NCI-H1417 treated with DMSO at 0.1 percent for 48 hours (cell line): ENCODE results near the gene EPG5.
"Not testable (repeated sequence)": the region's sequence is repeated elsewhere in the genome, so short reads cannot be mapped to it uniquely, and the experiment has no call there.

Experiments used
- DNase-seq: peaks from one replicate; lab custom pipeline; 2025; lab: John Stamatoyannopoulos, UW

EPG5 gene

DNA sequence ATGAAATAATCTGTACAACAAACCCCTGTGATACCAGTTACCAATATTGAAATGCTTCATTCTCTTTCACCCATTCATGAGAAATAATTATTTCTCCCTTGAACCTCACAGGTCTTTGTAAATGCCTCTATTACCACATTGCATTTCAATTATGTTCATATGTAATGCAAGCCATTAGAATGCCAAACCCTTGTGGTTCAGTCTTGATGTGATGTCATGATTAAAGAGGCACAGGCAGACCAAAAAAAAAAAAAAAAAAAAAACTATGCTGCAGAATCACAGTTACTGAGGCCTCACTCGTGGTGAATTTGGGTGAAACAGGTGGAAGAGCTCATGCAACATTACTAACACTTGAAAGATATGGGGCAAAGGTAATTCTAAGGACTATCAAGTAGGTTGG is 9.4 kb upstream of the EPG5 start:
- DNase-seq, result no peak

DNA sequence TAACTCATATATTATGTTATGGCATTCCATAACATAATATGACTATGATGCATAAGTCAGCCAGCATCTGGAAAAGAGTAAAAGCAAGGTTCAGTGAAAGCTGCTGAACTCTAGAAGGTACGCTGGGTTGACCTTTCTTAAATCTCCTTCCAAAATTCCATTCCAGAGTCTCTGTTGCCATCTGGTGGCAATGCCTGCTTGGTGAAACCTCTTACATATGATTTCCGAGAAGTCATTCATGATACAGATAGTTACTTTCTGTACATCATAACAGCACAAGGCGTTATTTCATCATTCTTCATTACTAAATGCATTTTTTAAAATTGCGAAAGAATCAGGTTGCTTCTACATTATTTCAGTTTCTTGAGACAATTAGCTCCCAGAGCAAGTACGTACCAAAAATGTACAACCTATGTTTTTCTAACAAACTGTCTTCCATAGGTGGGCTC is 7.0 kb upstream of the EPG5 start:
- DNase-seq, result peak; percentile 55

DNA sequence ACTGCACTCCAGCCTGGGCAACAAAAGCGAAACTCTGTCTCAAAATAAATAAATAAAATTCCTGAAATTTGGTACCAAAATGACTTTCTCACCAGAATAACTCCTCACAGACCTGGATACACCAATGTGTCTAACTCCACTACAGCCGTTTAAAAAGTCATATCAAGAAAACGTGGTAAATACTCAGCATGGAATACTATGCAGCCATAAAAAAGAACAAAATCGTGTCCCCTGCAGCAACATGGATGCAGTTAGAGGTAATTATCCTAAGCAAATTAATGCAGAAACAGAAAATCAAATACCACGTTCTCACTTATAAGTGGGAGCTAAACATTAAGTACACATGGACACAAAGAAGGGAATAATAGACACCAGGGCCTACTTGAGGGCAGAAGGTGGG is 2.2 kb downstream of the EPG5 start:
- not testable (repeated sequence) for DNase-seq

DNA sequence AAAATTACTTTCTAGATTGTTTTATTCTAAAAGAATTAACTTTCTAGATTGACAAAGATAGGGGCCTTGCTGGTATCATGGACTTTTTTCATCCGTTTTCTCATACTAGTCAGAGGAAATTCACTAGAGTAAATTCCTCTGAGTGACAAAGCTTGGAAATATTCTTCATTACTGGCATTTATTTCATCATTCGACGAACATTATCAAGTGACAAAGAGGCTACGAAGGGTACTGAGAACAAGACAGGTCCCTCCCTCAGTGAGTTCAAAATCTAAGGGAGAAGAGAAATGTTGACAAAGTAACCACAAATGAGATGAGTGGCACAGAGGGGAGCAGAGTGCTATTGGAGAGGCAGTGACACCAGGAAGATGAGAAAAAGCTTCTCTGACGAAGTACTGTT is 4.3 kb downstream of the EPG5 start:
- DNase-seq, result no peak

DNA sequence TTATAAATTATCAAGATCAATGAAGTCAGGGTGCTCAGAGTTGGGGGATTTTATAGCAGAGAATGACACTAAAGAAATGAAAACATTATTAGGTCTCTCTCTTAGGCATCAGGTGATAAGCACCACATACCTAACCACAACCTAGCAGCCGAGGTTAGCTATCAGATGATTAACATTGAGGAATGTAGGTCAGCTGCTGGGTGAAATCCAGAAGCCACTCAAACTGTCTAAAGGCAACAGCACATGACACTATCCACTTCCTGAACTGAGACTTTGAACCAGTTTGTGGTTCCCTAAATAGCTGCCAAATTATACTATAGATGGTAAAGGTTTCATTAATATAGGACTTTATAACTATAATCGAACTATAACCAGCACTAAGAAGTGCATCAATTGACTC is 4.7 kb downstream of the EPG5 start:
- DNase-seq, result no peak

DNA sequence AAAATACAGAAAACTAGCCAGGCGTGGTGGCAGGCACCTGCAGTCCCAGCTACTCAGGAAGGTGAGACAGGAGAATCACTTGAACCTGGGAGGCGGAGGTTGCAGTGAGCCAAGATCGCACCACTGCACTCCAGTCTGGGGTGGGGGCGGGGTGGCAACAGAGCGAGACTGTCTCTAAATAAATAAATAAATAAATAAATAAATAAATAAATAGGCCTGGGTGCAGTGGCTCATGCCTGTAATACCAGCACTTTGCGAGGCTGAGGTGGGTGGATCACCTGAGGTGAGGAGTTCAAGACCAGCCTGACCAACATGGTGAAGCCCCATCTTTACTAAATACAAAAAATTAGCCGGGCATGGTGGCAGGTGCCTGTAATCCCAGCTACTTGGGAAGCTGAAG is 7.6 kb downstream of the EPG5 start:
- DNase-seq, result not testable (repeated sequence)

DNA sequence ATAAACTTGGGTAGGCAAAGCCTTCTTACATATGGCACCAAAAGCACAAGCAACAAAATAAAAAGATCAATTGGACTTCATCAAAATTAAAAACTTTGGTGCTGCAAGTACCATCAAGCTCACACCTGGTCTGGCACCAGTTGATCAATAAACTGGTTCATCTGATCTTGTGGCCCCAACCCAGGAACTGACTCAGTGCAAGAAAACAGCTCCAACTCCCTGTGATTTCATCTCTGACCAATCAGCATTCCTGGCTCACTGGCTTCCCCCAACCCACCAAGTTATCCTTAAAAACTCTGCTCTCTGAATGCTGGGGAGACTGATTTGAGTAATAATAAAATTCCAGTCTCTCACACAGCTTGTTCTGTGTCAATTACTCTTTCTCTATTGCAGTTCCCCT is 8.4 kb downstream of the EPG5 start:
- no peak for DNase-seq

DNA sequence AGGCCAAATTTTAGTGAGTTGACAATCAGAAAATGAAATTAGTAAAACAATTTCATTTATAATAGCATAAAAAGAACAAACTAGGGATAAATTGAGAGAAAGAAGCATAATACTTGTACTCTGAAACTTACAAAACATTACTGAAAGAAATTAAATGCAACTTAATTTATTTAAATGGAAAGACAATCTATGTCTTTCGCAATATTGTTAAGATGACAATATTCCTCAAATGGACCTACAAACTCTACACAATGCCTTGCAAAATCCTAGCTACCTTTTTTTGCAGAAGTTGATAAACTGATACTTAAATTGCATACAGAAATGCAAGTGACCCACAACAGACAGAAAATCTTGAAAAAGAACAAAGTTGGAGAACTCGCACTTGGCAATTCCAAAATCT is 9.1 kb downstream of the EPG5 start:
- DNase-seq, result no peak

DNA sequence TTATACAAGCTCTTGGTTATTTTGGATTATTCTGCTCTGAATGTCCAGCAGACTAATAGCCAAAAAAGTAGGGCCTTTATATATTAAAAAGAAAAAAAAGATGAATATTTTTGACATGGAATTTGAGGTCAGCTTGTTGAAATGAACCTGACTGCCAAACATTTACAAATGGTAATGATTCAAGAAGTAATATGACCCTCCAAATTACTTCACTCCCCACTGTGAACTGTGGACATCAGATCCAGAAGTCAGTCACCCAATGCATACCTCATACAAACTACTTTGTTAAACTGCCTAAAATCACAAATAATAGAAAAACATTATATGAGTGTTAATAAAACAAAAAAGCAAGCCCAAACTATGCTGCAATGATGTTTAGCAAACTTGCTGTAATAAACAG is 10.0 kb downstream of the EPG5 start:
- DNase-seq, result no peak

DNA sequence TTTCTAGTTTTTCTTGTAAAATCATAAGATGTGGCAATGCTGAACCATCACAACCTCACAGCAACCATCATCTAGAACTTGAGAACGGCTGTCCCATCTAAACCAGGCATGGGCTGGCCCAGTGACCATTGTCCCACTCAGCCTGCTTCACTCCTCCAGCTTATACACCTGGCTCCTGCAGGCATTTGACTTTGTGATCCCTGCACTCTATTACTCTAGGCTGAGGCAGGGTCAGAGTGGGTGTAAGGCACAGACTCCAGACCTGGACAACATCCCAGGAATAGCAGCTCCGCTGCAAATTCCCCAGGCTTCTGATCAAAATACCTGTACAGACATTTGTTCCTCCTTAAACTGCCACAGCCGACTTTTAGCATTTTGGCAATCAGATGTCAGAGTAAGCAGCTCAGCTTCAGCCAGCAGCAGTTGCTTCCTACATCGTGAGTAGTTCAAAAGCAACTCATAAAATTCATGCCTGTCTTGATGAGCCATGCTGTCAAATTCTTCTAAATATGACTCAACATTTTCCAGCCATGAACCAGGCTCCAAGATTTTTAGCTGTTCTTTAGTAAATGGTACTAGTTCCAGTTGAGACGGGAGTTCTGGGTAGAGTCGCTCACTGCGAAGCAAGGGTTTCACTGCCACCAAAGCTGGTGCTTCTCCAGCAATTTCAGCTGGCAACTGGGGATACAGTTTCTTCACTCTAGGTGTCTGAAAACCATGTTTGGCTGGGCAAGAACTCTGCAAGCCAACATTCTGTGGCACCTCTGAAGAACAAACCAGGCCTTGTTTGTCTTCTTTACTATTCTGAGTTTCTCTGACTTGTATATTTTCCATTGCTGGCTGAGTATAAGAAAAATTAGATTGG is 12.8 kb downstream of the EPG5 start:
- DNase-seq, result no peak

DNA sequence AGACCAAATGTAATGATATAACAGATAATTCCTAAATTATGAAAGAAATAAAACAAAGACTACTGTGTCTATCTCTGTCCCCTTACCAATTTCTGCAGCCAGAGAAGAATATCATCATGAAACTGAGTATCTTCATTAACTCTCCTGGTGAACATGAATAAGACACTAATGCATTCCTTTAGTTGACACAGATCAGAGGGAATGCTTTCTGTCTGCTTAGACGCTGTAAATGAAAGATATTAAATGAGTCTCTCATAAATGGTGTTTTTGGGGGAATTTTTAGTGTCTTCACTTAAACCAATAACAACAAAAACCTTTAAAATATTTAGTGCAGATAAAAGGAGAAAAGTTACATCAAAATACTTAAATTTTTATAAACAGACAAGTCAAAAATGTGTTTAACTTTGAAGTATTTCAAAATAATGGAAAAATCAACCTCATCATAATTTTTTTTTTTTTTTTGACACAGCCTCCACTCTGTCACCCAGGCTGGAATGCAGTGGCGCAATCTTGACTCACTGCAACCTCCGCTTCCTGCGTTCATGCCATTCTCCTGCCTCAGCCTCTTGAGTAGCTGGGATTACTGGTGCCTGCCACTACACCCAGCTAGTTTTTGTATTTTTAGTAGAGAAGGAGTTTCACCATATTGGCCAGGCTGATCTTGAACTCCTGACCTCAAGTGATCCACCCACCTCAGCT is 16.0 kb downstream of the EPG5 start:
- DNase-seq, result no peak

DNA sequence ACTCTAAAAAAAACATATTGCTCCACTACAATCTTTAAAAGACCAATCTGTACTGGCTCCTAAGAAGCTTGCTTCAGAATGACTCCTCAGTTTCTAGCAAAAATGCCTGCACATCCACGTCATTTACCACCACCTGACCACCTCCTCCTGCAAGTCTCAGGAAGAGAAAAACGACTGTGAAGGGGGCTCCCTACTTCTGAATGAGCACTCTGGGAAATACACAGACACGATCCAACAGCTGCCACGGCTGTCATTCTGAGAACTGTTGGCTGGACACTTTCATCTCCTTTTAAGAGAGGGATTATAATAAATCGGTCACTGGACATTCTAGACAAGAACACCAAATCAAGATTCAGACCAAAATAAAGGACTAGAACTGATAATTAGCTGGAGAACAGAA is 21.5 kb downstream of the EPG5 start:
- DNase-seq, result no peak

DNA sequence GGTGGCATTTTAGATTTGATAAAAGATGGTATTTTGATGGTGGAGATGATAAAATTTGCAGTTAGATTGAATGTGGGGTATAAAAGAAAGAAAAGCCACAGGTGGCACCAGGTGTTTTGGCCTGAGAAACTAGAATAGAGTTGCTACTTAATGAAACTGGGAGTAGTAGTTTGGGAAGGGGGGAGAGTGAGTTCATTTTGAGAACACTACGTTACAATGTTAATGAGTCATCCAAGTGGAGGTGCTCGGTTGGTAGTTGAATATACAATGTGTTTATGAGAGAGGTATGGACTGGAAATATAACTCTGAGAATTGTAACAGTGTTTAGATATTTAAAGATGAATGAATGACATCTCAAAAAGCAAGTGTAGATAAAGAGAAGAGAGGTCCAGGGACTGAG is 26.4 kb downstream of the EPG5 start:
- no peak for DNase-seq

DNA sequence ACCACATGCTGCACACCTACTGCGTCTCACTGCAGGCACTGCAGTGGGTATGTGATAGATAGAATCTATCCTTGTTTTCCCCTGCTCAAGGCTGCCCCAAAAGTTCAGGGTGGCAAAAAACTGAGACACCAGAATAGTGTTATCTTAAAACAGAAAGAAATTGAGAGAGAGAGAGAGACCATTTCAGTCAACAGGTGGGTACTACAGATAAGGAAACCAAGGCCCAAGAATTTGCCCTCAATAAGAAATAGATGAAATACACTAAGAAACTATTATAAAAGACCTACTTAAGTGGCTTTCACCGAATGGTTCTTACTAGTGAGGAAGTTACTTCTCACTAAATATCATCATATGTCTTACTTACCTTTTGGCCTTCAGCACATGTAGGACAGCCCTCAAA is 27.9 kb downstream of the EPG5 start:
- no peak for DNase-seq

DNA sequence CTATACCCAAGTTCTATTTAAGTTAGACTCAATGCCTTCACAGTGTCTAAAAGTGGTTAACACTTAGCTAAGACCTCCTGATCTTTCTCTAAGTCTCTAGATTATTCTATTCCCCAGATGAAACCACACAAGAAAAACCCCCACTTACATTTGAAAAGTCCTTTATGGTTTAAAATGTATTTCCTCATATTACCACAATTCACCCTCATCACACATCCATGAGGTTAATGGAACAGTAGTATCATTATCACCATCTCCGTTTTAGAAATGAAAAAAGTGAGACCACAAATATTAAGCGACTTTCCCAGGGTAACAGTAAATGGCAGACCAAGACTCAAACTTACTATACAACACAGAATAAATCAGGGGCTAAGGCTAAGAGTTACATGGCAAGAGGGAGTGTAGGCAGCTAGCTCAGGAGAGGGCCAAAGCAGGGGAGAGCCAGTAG is 28.6 kb downstream of the EPG5 start:
- DNase-seq, result no peak

DNA sequence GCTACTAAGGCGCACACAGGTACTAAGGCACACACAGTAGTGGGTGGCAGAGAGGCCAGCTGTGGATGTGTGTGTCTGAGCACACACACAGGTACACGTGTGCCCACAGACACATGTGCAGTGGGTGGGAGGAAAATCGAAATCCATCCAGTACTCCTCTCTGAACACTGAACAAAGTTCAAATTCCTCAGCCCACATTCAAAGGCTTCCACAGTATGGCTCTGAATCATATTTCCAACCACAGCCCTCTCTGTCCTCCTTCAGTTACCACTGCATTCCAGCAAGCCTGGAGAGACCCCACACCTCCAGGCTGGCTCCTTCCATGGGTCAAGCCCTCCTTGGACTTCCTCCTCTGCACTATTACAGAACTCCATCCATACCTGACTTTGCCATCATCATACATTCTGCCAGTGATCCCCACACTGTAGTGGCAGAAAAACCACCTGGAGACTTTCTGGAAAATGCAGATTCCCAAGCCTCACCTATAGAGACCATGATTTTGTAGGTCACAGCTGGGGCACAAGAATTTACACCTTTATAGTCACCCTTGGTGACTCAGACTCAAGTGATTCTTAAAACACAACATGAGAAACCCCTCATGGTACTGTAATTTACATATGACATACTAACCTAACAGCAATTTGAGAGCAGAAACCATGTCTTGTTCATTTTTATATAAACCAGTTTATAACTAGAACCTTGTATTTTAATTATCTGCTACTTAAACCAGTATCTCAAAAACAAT is 31.4 kb downstream of the EPG5 start:
- DNase-seq, result no peak

DNA sequence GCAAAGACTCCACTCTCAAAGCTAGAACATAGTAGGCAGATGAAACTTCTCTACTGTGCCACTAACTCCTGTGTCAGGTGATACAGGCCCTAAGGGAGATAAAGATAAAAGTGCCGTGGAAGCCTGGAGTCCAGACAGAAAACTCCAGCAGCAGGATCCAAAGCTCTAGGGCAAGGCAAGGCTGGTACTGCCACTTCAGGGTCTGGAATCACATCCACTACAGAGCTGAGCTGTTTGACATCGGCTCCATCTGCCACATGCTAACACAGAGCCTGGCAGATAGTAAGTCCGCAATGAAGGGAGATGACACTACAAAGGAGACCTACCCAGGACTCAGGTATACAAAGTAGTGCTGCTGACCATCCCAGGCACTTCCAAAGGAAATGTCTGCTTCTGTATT is 34.4 kb downstream of the EPG5 start:
- no peak for DNase-seq

DNA sequence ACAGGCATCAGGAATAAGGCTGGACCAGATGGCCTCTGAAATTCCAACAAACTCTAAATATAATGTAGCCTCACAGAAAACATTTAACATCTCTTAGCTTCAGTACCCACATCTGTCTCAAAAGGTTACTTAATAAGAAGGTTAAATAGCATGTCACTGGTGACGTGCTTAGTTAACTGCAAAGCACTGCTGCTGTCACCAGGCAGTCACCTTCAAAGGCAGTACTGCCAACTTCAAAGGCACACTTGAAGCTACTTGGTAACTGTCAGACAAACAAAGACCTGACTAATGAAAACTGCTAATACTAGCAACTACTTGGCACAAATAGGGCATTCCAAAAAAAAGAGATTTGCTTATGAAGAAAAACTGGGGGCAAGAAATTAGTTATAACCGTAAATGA is 36.2 kb downstream of the EPG5 start:
- DNase-seq, result no peak

DNA sequence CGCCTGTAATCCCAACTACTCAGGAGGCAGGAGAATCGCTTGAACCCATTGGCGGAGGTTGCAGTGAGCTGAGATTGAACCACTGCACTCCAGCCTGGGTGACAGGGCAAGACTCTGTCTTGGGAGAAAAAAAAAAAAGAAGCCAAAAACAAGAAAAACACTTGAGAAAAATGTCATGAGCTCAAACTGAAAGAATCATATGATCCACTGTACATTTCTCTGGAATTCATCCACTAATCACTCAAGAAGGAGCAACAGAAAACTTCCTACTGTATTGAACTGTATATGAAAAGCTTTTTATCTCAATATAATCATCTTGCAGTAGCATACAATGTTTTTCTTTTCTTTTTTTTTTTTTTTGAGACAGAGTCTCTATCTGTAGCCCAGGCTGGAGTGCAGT is 40.4 kb downstream of the EPG5 start:
- no peak for DNase-seq

DNA sequence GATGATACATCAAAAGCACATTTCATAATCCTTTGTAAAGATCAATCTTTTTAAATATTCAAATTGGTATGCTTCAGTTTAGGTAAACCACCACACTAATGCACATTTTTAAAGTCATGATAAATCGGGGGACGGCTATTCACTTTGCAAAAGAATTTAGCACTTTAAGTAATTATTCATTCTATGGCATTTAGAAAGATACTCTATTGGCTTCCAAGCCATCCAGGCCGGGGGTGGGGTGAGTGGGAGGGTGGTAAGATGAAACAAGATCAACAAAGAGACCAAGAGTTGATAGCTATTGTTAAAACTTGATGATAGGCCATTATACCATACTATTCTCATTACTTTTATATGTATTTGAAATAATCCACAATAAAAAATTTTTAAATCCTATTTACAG is 41.0 kb downstream of the EPG5 start:
- no peak for DNase-seq

DNA sequence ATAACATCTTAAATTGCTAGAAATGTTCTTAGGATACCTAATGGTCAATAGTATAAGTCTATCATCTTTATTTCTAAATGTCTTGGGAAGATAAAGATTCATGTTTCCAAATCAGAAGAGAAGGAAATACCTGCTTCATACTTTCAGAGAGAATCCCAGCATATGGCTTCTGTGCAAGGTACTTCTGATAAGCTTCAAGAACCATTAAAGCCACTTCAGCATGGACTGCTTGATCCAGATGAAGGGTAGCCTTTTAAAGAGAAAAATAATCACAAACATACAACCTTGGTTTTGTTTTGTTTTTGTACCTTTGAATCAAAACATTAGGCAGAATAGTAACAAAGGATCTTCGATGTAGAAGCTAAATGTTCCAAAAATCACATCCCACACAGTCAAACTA is 44.0 kb downstream of the EPG5 start:
- DNase-seq, result no peak

DNA sequence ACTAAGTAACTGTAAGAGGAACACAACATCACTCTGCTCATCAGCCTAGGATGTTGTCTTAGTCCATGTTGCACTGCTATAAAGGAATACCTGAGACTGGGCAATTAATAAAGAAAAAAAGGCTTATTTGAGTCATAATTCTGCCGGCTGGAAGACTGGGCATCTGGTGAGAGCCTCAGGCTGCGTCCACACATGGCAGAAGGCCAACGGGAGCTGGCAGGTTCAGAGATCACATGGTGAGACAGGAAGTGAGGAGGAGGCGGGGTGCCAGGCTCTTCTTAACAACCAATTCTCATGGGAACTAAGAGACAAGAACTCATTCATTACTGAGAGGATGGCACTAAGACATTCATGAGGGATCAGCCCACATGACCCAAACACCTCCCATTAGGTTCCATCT is 46.8 kb downstream of the EPG5 start:
- DNase-seq, result peak; percentile 1

DNA sequence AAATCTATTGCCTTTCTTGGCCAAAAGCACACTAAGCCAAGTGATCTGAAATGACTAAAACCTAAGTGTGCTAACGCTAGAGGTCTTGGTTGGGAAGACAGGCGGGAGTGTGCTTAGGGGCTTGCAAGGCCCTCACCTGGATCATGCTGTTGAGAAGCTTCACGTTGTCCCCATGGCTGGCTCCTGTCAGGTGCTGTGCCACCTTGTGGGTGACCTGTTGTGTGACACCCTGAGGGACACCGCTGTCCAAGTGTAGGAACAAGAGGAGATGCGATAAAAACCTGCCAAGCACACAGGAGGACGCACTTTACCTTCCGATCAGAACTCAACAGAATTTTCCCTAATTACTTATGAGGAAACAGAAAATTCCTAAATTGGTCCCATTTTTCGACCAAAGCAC is 50.8 kb downstream of the EPG5 start:
- DNase-seq, result no peak
